Loucy (cell line): Measurements from ENCODE around the gene CTNNBIP1.

ENCODE experiments used
- EZH2phosphoT487 ChIP-seq: fragments of 200-600 bp; IDR thresholded peaks from 2 replicates; pipeline ENCODE4 v1.6.1; 2018; ENCODE audit warnings: antibody characterized with exemption, mild to moderate bottlenecking, moderate library complexity, borderline replicate concordance
- TF ChIP-seq, protein P1 (sequence below): fragments of 200-600 bp; sonication (generic); conservative IDR thresholded peaks from 2 replicates; pipeline ENCODE4 v1.5.1; 2014; ENCODE audit warnings: mild to moderate bottlenecking, antibody characterized with exemption, low read length

GRCh38 chr1:9843576-9843945 is 66.5 kb downstream of the CTNNBIP1 start:
- no peak for TF ChIP-seq EZH2phosphoT487
- TF ChIP-seq, protein P1, sequence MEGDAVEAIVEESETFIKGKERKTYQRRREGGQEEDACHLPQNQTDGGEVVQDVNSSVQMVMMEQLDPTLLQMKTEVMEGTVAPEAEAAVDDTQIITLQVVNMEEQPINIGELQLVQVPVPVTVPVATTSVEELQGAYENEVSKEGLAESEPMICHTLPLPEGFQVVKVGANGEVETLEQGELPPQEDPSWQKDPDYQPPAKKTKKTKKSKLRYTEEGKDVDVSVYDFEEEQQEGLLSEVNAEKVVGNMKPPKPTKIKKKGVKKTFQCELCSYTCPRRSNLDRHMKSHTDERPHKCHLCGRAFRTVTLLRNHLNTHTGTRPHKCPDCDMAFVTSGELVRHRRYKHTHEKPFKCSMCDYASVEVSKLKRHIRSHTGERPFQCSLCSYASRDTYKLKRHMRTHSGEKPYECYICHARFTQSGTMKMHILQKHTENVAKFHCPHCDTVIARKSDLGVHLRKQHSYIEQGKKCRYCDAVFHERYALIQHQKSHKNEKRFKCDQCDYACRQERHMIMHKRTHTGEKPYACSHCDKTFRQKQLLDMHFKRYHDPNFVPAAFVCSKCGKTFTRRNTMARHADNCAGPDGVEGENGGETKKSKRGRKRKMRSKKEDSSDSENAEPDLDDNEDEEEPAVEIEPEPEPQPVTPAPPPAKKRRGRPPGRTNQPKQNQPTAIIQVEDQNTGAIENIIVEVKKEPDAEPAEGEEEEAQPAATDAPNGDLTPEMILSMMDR, result no peak
